ENCODE results near the gene ADGRV1. TPM values are rescaled to one million over a fixed set of nuclear protein-coding genes. Genes with fewer than 3 reads are reported as not detected.

ADGRV1 gene
- polyA plus RNA-seq, 2 of the 4 experiments (the other 2 are of a cell fraction) = 0.70 to 3.7 TPM

DNA sequence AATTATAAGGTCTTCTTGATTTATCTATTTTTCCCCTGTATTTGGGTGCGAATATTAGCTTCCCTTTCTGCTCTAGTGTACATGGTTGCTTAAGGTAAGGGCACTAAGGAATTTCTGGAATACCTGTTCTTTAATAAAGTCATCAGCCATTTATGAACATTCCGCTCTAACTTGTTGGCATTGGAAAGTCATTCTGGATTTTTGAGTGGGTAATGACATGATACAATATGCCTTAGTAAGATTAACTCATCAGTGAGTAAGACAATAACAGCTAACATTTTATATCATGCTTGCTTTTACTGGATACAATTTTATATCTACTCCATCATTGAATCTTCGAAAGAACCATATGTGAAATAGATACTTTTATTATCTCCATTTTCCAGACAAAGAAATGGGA, 628.4 kb downstream of the ADGRV1 start:
- FAIRE-seq = no peak
- Histone ChIP-seq H3K4me1 (peaks cover 30% of the 10 kb centered on the region), H3K27ac (no peak overlapping the region), H3K4me3 (no peak overlapping the region), H3K4me2 (no peak overlapping the region), H3K9me3 (no peaks in the 10 kb centered on the region)
- CTCF ChIA-PET = interaction anchor here (0.9 kb wide), 1 partner anchor 198 kb away, joined by 4 read pairs; no protein-coding TSS in a partner anchor
- TF ChIP-seq JUNB (IDR thresholded peaks at IDR 0.05) = no peak
- TF ChIP-seq MAZ (IDR thresholded peaks at IDR 0.05; ENCODE audit: borderline replicate concordance, low read depth, low read length) = no peak
- no peak for TF ChIP-seq BHLHE40 (IDR thresholded peaks at IDR 0.05; ENCODE audit: low read depth, low read length)
- TF ChIP-seq RFX5 (IDR thresholded peaks at IDR 0.05) = no peak
- TF ChIP-seq, protein P1, sequence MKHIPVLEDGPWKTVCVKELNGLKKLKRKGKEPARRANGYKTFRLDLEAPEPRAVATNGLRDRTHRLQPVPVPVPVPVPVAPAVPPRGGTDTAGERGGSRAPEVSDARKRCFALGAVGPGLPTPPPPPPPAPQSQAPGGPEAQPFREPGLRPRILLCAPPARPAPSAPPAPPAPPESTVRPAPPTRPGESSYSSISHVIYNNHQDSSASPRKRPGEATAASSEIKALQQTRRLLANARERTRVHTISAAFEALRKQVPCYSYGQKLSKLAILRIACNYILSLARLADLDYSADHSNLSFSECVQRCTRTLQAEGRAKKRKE (CRISPR knock-in tag; IDR thresholded peaks at IDR 0.05; ENCODE audit: low read depth) = no peak
- no peak for TF ChIP-seq ZC3H11A (IDR thresholded peaks at IDR 0.05)
- no peak for TF ChIP-seq MAFK (IDR thresholded peaks at IDR 0.05; ENCODE audit: partially characterized antibody)
- TF ChIP-seq ESRRA (IDR thresholded peaks at IDR 0.05; ENCODE audit: borderline replicate concordance, low read length) = no peak
- TF ChIP-seq, protein P2, sequence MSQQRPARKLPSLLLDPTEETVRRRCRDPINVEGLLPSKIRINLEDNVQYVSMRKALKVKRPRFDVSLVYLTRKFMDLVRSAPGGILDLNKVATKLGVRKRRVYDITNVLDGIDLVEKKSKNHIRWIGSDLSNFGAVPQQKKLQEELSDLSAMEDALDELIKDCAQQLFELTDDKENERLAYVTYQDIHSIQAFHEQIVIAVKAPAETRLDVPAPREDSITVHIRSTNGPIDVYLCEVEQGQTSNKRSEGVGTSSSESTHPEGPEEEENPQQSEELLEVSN (IDR thresholded peaks at IDR 0.05; ENCODE audit: borderline replicate concordance, low read depth) = no peak
- no peak for TF ChIP-seq HOXA7 (CRISPR knock-in tag; IDR thresholded peaks at IDR 0.05)
- no peak for TF ChIP-seq HOXB13 (CRISPR knock-in tag; IDR thresholded peaks at IDR 0.05; ENCODE audit: low read depth)
- no peak for TF ChIP-seq RAD21 (conservative IDR thresholded peaks at IDR 0.05 in 1 of 2, IDR thresholded peaks at IDR 0.05 in 1 of 2)
- no peak for ATAC-seq
- no peak for DNase-seq (ENCODE audit: low read depth in 1 of 2, low spot score in 1 of 2)
- POLR2A ChIA-PET = interaction anchor here (0.6 kb wide), 1 partner anchor 17 kb away, joined by 3 read pairs; no protein-coding TSS in a partner anchor
- WGBS (ENCODE audit: missing lambda C conversion rate) = 94% methylated on average over 3 of the region's 3 CpGs

DNA sequence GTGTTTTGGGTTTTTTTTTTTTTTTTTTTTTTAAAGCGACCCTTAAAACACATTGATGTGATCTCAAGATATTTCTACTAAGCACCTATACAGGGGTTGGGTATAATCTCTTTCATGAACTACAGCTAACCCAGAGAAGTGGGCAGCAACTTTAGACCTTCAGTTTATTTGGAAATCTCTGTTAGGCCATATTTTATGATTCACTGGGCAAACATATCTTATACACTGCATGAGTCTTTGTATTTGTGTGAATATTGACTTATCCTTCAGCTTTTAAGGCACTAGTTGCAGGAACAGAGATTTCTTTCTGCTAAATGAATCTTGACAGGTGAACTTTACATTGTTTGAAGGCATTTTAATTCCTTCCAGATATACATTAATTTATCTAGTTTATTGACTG, 630.2 kb downstream of the ADGRV1 start:
- peak overlapping the region; percentile 66 for H3K4me2 ChIP-seq
- peak in 1 of 2 experiments; percentile 57; a peak in 3 of 6 replicates for ATAC-seq

DNA sequence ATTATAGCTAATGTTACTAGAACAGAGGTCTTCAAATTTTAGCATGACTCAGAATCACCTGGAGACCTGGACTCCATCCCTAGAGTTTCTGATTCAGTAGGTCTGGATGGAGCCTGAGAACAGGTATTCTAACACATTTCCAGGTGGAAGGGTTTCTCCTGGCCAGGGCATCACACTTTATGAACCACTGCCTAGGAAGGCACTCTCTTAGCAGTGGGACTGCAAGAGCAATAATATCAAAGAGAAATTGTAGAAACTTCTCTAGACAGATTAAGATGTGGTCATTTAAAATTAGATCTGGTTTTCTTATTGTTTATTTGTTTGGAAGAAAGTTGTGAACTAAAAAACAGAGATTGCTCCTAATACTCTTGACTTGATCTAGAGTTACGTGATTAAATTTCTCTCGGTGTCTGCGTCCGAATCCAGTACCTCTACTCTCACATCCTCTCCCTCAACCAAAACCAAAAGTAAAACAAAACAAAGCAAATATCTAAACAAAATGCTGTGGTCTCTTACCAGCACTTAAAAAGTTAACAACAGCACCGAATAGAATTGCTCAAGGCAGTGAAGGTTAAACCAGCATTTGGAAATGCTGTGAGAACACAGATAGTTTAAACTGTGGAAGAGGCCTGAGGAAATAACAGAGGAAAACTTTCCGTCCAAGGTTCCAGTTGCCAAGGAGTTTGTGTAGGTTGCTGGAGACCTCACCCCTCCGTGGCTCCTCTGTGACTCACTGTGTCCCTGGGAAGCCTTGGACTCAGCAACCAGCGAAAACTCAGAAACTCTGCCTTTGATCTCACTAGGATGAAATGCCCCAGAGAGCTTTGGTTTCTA, 631.1 kb downstream of the ADGRV1 start:
- no peak for TF ChIP-seq ESRRA (IDR thresholded peaks at IDR 0.05; ENCODE audit: borderline replicate concordance, low read length)
- 0 out of 2 replicates have a peak, but pooled peaks have one; percentile 23 for TF ChIP-seq GATA3 (IDR thresholded peaks at IDR 0.05; ENCODE audit: borderline replicate concordance)
- no peak for TF ChIP-seq FOSL2 (IDR thresholded peaks at IDR 0.05)
- peak; percentile 60; the same call in 1 of the 2 replicates for TF ChIP-seq FOSL2 (CRISPR knock-in tag; IDR thresholded peaks at IDR 0.05)
- DNase-seq (ENCODE audit: low read depth in 1 of 2, low spot score in 1 of 2) (peak; percentile 33 to 69), FAIRE-seq (peak; percentile 61), ATAC-seq (peak; percentile 93)
- ChIA-PET POLR2A (interaction anchor here (1.0 kb wide), 1 partner anchor 91 kb away, joined by 3 read pairs; no protein-coding TSS in a partner anchor), CTCF (no interaction called here)
- Histone ChIP-seq H3K4me2 (peak overlapping the region; percentile 66), H3K4me1 (peaks cover 30% of the 10 kb centered on the region), H3K27ac (peak overlapping the region; percentile 36 to 80), H3K9me3 (no peaks in the 10 kb centered on the region), H3K4me3 (no peak overlapping the region)
- 47% methylated on average over 8 of the region's 8 CpGs for WGBS (ENCODE audit: missing lambda C conversion rate)

More for the DNA sequence above, 630.2 kb downstream of the ADGRV1 start:
- 32% methylated on average over 1 of the region's 1 CpG for WGBS (ENCODE audit: missing lambda C conversion rate)
- peak overlapping the region; percentile 36 to 80; a peak in 3 of 6 replicates for H3K27ac ChIP-seq
- no peak for TF ChIP-seq NR3C1 (IDR thresholded peaks at IDR 0.05)
- TF ChIP-seq FOSB (CRISPR knock-in tag; IDR thresholded peaks at IDR 0.05) = no peak
- peak; percentile 17; the same call in 1 of the 2 replicates for TF ChIP-seq FOSL2 (IDR thresholded peaks at IDR 0.05)
- peak; percentile 50; the same call in 1 of the 2 replicates for TF ChIP-seq FOSL2 (CRISPR knock-in tag; IDR thresholded peaks at IDR 0.05)
- 0 out of 4 replicates have a peak, but pooled peaks of 1 of the 2 experiments have one; percentile 21 for TF ChIP-seq CEBPB (IDR thresholded peaks at IDR 0.05)
- no peaks in the 10 kb centered on the region for H3K9me3 ChIP-seq
- no peak overlapping the region for H3K4me3 ChIP-seq
- FAIRE-seq = no peak
- ChIA-PET CTCF (interaction anchor here (0.7 kb wide), 1 partner anchor 108 kb away, joined by 3 read pairs; no protein-coding TSS in a partner anchor), POLR2A (interaction anchor here (1.0 to 1.1 kb wide), 2 partner anchors 26 to 92 kb away, joined by 3 read pairs; no protein-coding TSS in a partner anchor)
- DNase-seq (ENCODE audit: low read depth in 1 of 2, low spot score in 1 of 2) = peak in 1 of 2 experiments; percentile 32
- peaks cover 30% of the 10 kb centered on the region for H3K4me1 ChIP-seq
